GM10248 (cell line): ENCODE measurements around the gene GALNT5.

Experiments used
- CTCF ChIA-PET: fragments of 300-600 bp; sonication (Branson Sonifier 250); formaldehyde crosslinking; extraction: SDS; loops from one replicate; lab custom pipeline; 2021; ENCODE audit warnings: antibody characterized with exemption; lab: Yijun Ruan, JAX
- POLR2A ChIA-PET: fragments of 350-650 bp; sonication (Branson Sonifier 250); formaldehyde crosslinking; extraction: SDS; loops from one replicate; lab custom pipeline; 2020; ENCODE audit warnings: antibody characterized with exemption; lab: Yijun Ruan, JAX
- DNase-seq: peaks from one replicate; pipeline ENCODE4 v3.0.0; 2012; ENCODE audit errors: extremely low spot score
- TF ChIP-seq, protein P1 (sequence below): IDR thresholded peaks from 2 replicates; pipeline ENCODE4 v1.5.1; 2012; ENCODE audit warnings: mild to moderate bottlenecking, low read depth; ENCODE audit errors: extremely low read depth, missing control alignments, control extremely low read depth

The GALNT5 gene

GRCh38 chr2:157322432-157322831 lies 64.9 kb downstream of the GALNT5 start:
- CTCF ChIA-PET = interaction anchor here (1.3 to 12.2 kb wide), 3 partner anchors 8 to 16 kb away, joined by 3 to 216 read pairs (median 3); no protein-coding TSS in a partner anchor
- POLR2A ChIA-PET = no interaction called here
- TF ChIP-seq, protein P1, sequence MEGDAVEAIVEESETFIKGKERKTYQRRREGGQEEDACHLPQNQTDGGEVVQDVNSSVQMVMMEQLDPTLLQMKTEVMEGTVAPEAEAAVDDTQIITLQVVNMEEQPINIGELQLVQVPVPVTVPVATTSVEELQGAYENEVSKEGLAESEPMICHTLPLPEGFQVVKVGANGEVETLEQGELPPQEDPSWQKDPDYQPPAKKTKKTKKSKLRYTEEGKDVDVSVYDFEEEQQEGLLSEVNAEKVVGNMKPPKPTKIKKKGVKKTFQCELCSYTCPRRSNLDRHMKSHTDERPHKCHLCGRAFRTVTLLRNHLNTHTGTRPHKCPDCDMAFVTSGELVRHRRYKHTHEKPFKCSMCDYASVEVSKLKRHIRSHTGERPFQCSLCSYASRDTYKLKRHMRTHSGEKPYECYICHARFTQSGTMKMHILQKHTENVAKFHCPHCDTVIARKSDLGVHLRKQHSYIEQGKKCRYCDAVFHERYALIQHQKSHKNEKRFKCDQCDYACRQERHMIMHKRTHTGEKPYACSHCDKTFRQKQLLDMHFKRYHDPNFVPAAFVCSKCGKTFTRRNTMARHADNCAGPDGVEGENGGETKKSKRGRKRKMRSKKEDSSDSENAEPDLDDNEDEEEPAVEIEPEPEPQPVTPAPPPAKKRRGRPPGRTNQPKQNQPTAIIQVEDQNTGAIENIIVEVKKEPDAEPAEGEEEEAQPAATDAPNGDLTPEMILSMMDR = no peak
- no peak for DNase-seq

DNA sequence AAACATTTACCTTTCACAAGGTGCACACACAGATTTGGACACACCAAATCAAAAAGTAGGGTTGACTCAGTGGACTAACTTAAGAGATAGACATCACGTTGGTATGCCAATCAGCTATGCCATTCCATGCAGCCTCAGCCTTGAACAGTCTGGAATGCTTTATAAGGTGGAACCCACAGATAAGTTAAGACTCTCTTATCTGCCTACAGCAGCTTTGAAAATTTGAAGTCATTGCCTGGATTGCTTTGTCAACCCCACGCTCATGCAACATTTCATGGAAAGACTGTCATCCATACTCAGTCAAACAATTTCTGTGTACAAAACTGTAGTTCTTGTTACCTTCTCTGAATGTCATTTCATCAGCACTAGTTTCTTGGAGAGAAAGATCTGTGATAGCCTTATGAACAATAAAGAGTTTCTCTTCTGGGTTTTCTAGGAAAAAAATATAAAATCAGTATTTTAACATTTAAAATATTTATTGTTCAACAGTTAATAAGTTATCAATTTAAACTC lies 66.9 kb downstream of the GALNT5 start:
- POLR2A ChIA-PET = no interaction called here
- no peak for DNase-seq
- CTCF ChIA-PET = interaction anchor here (1.5 to 16.8 kb wide), 4 partner anchors 15 to 23 kb away, joined by 6 to 258 read pairs (median 128); no protein-coding TSS in a partner anchor
- TF ChIP-seq, protein P1 = no peak

DNA sequence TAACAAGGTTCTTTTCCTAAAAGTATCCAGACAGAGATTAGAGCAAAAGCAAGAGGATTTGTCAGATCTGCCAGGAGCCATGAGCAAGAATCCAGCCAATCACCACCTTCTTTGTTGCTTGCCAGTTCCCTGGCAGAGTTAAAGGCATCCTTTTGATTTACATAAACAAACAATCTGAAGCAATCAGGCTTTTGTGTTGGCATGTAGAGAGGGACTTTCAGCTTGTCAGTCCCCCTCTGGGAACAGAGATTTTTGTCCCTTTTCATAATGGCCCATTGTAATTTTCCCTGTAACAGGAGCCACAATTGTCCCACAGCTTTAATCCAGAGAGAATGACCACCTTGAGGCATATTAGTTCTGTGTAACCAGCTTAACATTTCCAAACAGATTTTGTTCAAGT lies 68.3 kb downstream of the GALNT5 start, which contains the start of gene ERMN:
Gene ERMN, minus strand, starts transcription at position 39 of the 400 bp plus-strand sequence. CDS start 182 bp downstream, outside the sequence.
- ChIA-PET CTCF (interaction anchor here (0.8 to 16.8 kb wide), 24 partner anchors 8 to 660 kb away, joined by 3 to 258 read pairs (median 9); no protein-coding TSS in a partner anchor), POLR2A (interaction anchor here (1.1 kb wide), 1 partner anchor 95 kb away, joined by 3 read pairs; no protein-coding TSS in a partner anchor)
- no peak for DNase-seq
- TF ChIP-seq, protein P1 = no peak

DNA sequence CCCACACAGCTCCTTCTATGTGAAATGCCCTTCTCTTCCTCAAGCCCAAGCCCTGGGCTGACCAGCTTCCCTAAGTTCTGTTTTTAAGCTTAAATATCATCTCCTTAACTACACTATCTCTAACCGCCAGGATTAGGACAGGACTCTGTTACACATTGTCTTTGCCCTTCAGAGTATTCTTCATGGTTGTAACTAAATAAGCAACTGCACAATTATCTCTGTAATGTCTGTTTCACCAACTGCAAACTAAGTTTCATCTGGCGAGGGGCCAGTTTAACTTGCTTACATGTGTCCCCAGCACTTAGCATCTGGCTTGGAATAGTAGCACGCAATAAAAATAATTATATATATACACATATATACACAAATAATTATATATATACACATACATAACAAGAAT lies 69.2 kb downstream of the GALNT5 start:
- TF ChIP-seq, protein P1 = no peak
- POLR2A ChIA-PET = no interaction called here

GRCh38 chr2:157327200-157327599 lies 69.7 kb downstream of the GALNT5 start:
- no peak for DNase-seq
- TF ChIP-seq, protein P1 = no peak
- POLR2A ChIA-PET = no interaction called here
- CTCF ChIA-PET = interaction anchor here (0.7 to 16.8 kb wide), 52 partner anchors 10 to 697 kb away, joined by 3 to 258 read pairs (median 6); partner anchors contain the start of gene CYTIP

More for the DNA sequence above, 69.2 kb downstream of the GALNT5 start:
- DNase-seq = no peak
- CTCF ChIA-PET = interaction anchor here (0.7 to 16.8 kb wide), 46 partner anchors 9 to 685 kb away, joined by 3 to 258 read pairs (median 8); partner anchors contain the start of gene CYTIP

DNA sequence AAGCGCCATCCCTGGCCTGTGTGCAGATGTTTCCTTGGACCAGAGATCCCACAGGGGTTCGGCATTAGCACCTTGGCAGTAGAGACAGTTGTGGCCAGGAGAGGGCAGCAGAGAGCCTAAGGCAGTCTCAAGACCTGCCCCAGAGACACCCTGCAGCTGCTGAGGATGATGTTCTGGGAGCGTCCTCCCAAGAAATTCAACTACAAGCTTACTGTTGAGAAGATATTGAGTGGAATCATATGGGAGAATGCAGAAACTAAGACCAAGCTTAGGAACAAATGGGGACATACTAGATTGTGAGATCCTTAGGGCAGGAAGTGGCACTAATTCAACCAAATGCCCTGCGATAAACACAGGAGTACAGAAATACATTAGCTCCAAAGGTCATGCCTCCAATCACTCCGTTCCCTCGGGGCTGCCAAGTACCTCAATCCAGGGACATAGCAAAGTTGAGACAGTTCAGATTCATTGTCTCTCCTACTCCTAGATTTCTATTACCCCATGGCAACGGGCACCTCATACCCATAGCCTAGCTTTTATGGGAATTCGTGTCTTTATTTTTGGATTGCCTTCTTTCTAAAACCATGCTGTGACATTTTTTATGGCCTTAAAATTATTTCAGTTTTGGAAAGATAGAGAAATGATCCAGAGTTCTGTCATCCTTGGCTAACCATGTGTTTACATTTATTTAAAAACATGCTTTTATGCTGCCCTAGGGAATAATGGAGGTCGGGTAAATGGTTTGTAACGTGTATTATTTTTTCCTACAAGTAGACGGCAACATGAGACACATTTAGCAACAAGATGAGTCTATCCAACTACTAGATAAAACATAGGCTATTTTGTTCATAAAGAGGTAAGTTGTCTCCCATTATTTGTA lies 70.4 kb downstream of the GALNT5 start:
- ChIA-PET POLR2A (no interaction called here), CTCF (interaction anchor here (0.6 to 16.8 kb wide), 55 partner anchors 10 to 696 kb away, joined by 3 to 258 read pairs (median 6); partner anchors contain the start of gene CYTIP)
- peak; percentile 79 for DNase-seq

More for the DNA sequence above, 70.4 kb downstream of the GALNT5 start:
- TF ChIP-seq, protein P1 = peak; percentile 93
